GM12864 (cell line): ENCODE measurements around the gene TSGA10.
"Not testable (repeated sequence)": the region's sequence is repeated elsewhere in the genome, so short reads cannot be mapped to it uniquely, and the experiment has no call there.

Source experiments
- DNase-seq: peaks from one replicate; pipeline ENCODE4 v3.0.0-alpha.2; 2011; ENCODE audit warnings: low read depth
- H3K4me3 ChIP-seq: 2 replicates; pipeline ENCODE4 v1.5.1; 2011; ENCODE audit warnings: mild to moderate bottlenecking, low read depth, low read length, control low read depth
- CTCF ChIP-seq: IDR thresholded peaks from 2 replicates; pipeline ENCODE4 v1.5.1; 2011; ENCODE audit warnings: low read depth, mild to moderate bottlenecking, moderate library complexity, low read length, control low read depth, inconsistent platforms; ENCODE audit errors: missing control alignments

The TSGA10 gene

GRCh38 chr2:99139003-99139402 lies 15.7 kb downstream of the TSGA10 start:
- no peak for TF ChIP-seq CTCF
- no peak for DNase-seq
- H3K4me3 ChIP-seq, result no peak overlapping the region

DNA sequence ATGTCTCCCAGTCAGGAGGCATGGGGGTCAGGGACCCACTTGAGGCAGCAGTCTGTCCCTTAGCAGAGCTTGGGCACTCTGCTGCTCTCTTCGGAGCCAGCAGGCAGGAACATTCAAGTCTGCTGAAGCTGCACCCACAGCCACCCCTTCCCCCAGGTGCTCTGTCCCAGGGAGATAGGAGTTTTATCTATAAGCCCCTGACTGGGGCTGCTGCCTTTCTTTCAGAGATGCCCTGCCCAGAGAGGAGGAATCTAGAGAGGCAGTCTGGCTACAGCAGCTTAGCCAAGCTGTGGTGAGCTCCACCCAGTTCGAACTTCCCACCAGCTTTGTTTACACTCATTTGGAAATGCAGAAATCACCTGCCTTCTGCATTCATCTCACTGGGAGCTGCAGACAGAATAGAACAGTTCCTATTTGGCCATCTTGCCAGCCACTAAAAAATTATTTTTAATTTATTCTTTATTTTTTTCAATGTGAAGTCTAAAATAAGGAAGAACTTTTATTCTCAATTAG lies 19.6 kb downstream of the TSGA10 start:
- not testable (repeated sequence) for DNase-seq, H3K4me3 ChIP-seq

DNA sequence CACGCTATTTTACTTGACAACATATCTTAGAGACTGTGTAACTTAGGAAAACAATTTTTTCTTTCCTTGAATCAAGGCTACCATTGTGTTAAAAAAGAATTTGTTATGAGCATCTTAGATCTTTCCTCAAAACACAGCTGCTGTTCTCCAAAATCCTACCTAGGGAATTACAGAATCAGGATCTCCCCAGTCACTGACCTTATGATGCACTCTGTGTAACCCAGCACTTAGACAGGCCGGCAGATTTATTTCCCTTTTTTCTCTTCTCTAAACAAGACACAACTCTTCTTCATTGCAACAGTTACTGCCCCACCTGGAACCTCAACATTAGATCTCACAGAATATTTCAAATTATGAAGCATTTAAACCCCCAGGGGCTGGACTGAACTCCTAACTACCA lies 26.8 kb downstream of the TSGA10 start:
- no peak for DNase-seq

GRCh38 chr2:99112617-99113016 lies 42.1 kb downstream of the TSGA10 start:
- TF ChIP-seq CTCF, result no peak
- no peak overlapping the region for H3K4me3 ChIP-seq
- DNase-seq, result no peak

More for the DNA sequence above, 26.8 kb downstream of the TSGA10 start:
- no peak for TF ChIP-seq CTCF
- no peak overlapping the region for H3K4me3 ChIP-seq

DNA sequence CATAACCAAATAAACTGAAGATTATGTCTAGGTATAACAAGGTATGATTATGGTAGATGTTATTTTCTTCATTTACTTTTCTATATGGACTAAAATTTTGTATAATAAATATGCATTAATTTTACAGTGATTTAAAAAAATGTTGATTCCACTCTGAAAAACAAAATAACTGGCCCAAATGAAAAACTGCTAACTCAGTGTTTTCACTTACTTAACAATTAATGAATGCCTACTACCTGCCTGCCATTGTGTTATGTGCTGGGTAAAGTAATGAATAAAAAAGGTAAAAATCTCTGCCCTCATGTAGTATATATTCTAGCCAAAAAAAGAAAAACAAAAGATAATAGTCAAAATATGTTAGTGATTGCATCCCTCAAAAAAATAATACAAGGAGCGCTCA lies 42.8 kb downstream of the TSGA10 start:
- no peak overlapping the region for H3K4me3 ChIP-seq
- no peak for TF ChIP-seq CTCF
- no peak for DNase-seq

DNA sequence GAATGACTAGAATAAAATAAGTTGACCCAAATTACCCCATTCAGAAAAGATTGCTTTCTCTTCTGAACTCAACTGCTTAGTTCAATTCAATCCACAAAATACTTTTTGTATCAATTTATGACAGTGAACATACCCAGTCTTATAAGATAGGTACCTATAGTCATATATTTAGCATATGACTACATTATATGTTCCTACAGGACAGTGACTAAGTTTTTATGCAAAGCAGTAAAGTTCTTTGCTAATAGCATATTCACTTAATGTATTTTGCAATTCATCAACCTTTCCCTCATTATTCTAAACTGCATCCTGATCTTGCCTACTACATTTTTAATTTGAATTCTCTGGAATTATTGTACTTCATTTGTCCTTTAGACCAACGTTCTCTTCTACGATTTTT lies 43.5 kb downstream of the TSGA10 start:
- no peak for TF ChIP-seq CTCF
- H3K4me3 ChIP-seq, result no peak overlapping the region
- DNase-seq, result no peak

- no peak overlapping the region for H3K4me3 ChIP-seq
- no peak for TF ChIP-seq CTCF
- DNase-seq, result no peak
These were observed 47.8 kb downstream of the TSGA10 start for GRCh38 chr2:99106913-99107312.

GRCh38 chr2:99104006-99104405 lies 50.7 kb downstream of the TSGA10 start:
- DNase-seq, result no peak
- H3K4me3 ChIP-seq, result no peak overlapping the region
- no peak for TF ChIP-seq CTCF
